ENCODE results near the gene GDF11. TPM values are rescaled to one million over a fixed set of nuclear protein-coding genes. Genes with fewer than 3 reads are reported as not detected.

The GDF11 gene
- total RNA-seq, 1 experiment from 2014 or later: 9.4 TPM

- H3K4me1 ChIP-seq (replicated peaks; ENCODE audit: insufficient read depth): peaks cover 21% of the 10 kb centered on the region
- peaks cover 24% of the 10 kb centered on the region for H4K20me1 ChIP-seq (ENCODE audit: insufficient read depth)
- peak overlapping the region; percentile 100 for H3K4me3 ChIP-seq
- ChIA-PET POLR2A (ENCODE audit: unreplicated experiment) (interaction anchor here (0.6 to 1.3 kb wide), 3 partner anchors 9 to 361 kb away, joined by 3 to 7 read pairs (median 6); no protein-coding TSS in a partner anchor), CTCF (interaction anchor here (0.6 to 1.5 kb wide), 3 partner anchors 8 to 252 kb away, joined by 3 to 21 read pairs (median 3); no protein-coding TSS in a partner anchor)
- peak overlapping the region; percentile 84 for H3K27ac ChIP-seq
- H2AFZ ChIP-seq: peak overlapping the region; percentile 77
- H3K36me3 ChIP-seq (ENCODE audit: low read depth): peaks cover 5% of the 10 kb centered on the region; the same call in 1 of the 2 replicates
- no TSS peak for BruUV-seq (replicated peaks)
- H3K79me2 ChIP-seq (ENCODE audit: low read depth): peaks cover 21% of the 10 kb centered on the region
- H3K9me2 ChIP-seq (ENCODE audit: insufficient read depth): no peaks in the 10 kb centered on the region
- H3K4me2 ChIP-seq: peak overlapping the region; percentile 83
- no peaks in the 10 kb centered on the region for H3K9me3 ChIP-seq (ENCODE audit: insufficient read depth, low read depth)
- intact Hi-C loops (cut with micrococcal nuclease; ENCODE audit: unreplicated experiment): loop anchor here (10.0 kb wide), 1 partner anchor 735 kb away; no protein-coding TSS in a partner anchor
- peaks cover 30% of the 10 kb centered on the region; the same call in 1 of the 2 replicates for H3F3A ChIP-seq (ENCODE audit: insufficient read depth, low read depth)
- DNase-seq: no peak
- H3K27me3 ChIP-seq (ENCODE audit: insufficient read depth, low read depth): no peaks in the 10 kb centered on the region
- TF ChIP-seq CTCF (conservative IDR thresholded peaks at IDR 0.05): no peak
- TF ChIP-seq EZH2 (IDR thresholded peaks at IDR 0.05; ENCODE audit: low read depth): no peak
Measured at GRCh38 chr12:55729819-55730818, 12.8 kb upstream of the GDF11 start.

- no peak for DNase-seq
- ChIA-PET POLR2A (ENCODE audit: unreplicated experiment) (no interaction called here), CTCF (no interaction called here)
- peaks cover 18% of the 10 kb centered on the region; the same call in 1 of the 2 replicates for H3F3A ChIP-seq (ENCODE audit: insufficient read depth, low read depth)
- H3K79me2 ChIP-seq (ENCODE audit: low read depth): peaks cover 10% of the 10 kb centered on the region
- no peak overlapping the region for H3K27ac ChIP-seq
- no peak overlapping the region for H3K4me3 ChIP-seq
- H4K20me1 ChIP-seq (ENCODE audit: insufficient read depth): peaks cover 4% of the 10 kb centered on the region
- intact Hi-C loops (cut with micrococcal nuclease; ENCODE audit: unreplicated experiment): no loop called here
- no peaks in the 10 kb centered on the region for H3K9me2 ChIP-seq (ENCODE audit: insufficient read depth)
- peaks cover 12% of the 10 kb centered on the region for H3K4me1 ChIP-seq (replicated peaks; ENCODE audit: insufficient read depth)
- no peaks in the 10 kb centered on the region for H3K27me3 ChIP-seq (ENCODE audit: insufficient read depth, low read depth)
- H3K36me3 ChIP-seq (ENCODE audit: low read depth): no peaks in the 10 kb centered on the region
- TF ChIP-seq CTCF (conservative IDR thresholded peaks at IDR 0.05): no peak
- TF ChIP-seq EZH2 (IDR thresholded peaks at IDR 0.05; ENCODE audit: low read depth): no peak
- H2AFZ ChIP-seq: no peak overlapping the region
- BruUV-seq (replicated peaks): no TSS peak
- H3K9me3 ChIP-seq (ENCODE audit: insufficient read depth, low read depth): no peaks in the 10 kb centered on the region
- no peak overlapping the region for H3K4me2 ChIP-seq
Measured at GRCh38 chr12:55732288-55732687, 10.6 kb upstream of the GDF11 start.

GRCh38 chr12:55733021-55733555 lies 9.8 kb upstream of the GDF11 start:
- H3K27me3 ChIP-seq (ENCODE audit: insufficient read depth, low read depth): no peaks in the 10 kb centered on the region
- no peaks in the 10 kb centered on the region for H3K36me3 ChIP-seq (ENCODE audit: low read depth)
- intact Hi-C loops (cut with micrococcal nuclease; ENCODE audit: unreplicated experiment): no loop called here
- no peak overlapping the region for H3K4me3 ChIP-seq
- BruUV-seq (replicated peaks): no TSS peak
- peaks cover 13% of the 10 kb centered on the region; the same call in 1 of the 2 replicates for H3F3A ChIP-seq (ENCODE audit: insufficient read depth, low read depth)
- H3K79me2 ChIP-seq (ENCODE audit: low read depth): peaks cover 2% of the 10 kb centered on the region
- ChIA-PET POLR2A (ENCODE audit: unreplicated experiment) (no interaction called here), CTCF (no interaction called here)
- H4K20me1 ChIP-seq (ENCODE audit: insufficient read depth): no peaks in the 10 kb centered on the region
- H3K27ac ChIP-seq: no peak overlapping the region
- TF ChIP-seq CTCF (conservative IDR thresholded peaks at IDR 0.05) (no peak), EZH2 (IDR thresholded peaks at IDR 0.05; ENCODE audit: low read depth) (no peak)
- H3K9me2 ChIP-seq (ENCODE audit: insufficient read depth): no peaks in the 10 kb centered on the region
- peaks cover 13% of the 10 kb centered on the region for H3K4me1 ChIP-seq (replicated peaks; ENCODE audit: insufficient read depth)
- no peaks in the 10 kb centered on the region for H3K9me3 ChIP-seq (ENCODE audit: insufficient read depth, low read depth)
- no peak overlapping the region for H3K4me2 ChIP-seq
- no peak overlapping the region for H2AFZ ChIP-seq
- DNase-seq: no peak

Measured in PC-9 (cell line).